Measurements from ENCODE around the gene NR1D2.

Gene NR1D2

DNA sequence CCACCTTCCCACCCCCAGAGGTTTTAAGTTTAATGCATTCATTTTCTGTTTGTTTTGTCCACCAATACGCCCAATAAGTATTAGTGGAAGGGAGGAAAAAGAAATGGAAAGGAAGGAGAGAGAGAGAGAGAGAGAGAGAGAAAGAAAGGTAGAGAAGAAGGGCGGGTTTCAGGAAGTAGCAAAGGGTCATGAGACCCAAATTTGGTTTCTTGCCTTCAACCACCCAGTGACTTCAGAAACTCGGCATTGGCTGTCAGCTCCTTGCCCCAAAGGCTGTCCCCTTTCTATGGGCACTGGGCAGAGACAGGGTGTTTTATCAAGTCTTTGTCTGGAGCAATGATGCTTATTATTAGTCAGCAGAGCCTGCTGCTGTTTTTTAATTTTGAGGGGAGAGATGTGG is 13.5 kb upstream of the NR1D2 start:
- no peak for DNase-seq (ENCODE audit: low spot score)

DNA sequence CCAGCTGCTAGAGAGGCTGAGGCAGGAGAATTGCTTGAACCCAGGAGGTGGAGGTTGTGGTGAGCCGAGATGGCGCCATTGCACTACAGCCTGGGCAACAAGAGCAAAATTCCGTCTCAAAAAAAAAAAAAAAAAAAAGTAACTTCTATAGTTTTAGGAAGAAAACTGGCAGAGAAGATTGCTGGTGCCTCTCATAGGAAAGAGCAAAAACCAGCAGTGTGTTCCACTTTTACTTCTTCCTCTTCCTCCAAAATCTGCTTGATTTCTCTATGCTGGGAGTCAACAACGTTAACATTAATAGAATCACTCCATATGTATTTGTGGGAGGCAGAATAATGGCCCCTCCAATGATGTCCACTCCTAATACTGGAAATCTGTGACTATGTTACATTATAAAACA is 12.5 kb upstream of the NR1D2 start:
- no peak for DNase-seq (ENCODE audit: low spot score)

- no peak for DNase-seq (ENCODE audit: low spot score)
These were observed 10.8 kb upstream of the NR1D2 start for GRCh38 chr3:23934253-23934652.

DNA sequence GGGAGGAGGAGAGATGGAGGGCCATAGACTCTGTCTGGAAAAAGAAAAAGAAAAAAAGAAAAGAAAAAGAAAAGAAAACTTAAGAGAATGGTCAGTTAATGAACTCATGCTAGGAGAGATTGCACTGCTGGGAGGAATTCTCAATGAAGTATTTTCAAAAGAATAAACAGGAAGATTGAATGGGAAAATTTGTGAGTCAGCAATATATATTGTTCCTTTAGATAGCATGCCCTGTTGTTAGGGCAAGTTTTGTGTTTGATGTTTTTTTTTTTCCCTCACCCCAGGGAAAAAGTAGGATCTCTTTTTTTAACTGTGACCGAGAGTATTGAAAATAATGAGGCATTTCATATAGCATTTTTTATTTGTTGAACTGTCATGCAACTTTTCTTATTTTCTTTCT is 7.8 kb upstream of the NR1D2 start:
- no peak for DNase-seq (ENCODE audit: low spot score)

DNA sequence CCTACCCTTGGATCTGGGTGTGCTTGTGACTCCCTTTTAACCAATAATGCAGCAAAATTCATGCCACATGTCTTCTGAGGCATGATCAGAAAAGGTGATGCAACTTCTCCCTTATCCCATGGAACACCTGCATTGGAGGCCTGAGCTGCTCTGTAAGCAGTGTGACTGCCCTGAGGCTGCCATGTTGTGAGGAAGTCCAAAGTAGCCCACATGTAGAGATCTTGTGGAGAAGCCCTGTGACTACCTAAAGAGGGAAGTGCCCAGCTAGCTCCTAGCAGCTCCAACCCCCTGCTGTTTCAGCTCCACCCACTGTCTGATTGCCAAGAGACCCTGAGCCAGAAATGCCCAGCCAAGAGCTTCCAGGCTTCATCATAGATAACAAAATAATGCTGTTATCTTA is 6.4 kb upstream of the NR1D2 start:
- no peak for DNase-seq (ENCODE audit: low spot score)

- no peak for DNase-seq (ENCODE audit: low spot score)
These were observed 4.3 kb upstream of the NR1D2 start for GRCh38 chr3:23940775-23941174.

DNA sequence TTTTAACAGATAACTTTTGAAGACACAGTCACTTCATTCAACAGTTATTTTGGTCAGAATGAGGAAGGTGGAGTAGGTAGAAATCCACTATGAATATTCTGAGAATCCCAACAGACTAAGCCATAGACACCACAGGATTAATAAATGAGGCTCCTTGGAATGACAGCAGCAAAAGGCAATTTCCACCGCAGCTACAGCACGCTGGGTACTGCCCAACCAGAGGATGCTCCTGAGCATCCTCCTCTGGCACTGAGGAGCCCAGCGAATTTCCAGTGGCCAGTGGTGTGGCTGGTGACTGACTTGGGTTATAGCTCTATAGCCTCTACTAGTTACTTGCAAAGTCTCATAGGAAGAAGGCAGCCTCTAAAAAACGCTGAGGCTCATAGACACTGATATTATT is 3.6 kb upstream of the NR1D2 start:
- DNase-seq (ENCODE audit: low spot score): no peak

- no peak for DNase-seq (ENCODE audit: low spot score)
These were observed 2.5 kb upstream of the NR1D2 start for GRCh38 chr3:23942546-23942945.

- no peak for DNase-seq (ENCODE audit: low spot score)
These were observed 891 bp upstream of the NR1D2 start for GRCh38 chr3:23944007-23944783.

DNA sequence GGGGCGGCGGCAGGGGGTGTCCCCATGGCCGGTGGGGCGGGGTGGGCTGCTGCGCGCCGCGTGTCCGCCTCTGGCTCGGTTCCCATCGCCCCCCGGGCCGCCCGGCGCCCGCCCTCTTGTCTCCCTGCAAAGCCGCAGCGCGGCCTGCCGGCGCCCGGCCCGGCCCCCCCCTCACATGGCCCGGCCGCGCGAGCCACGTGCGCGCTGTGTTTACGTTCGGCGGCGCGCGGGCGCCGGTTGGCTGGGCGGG is 502 bp downstream of the NR1D2 start:
- DNase-seq (ENCODE audit: low spot score): no peak

GRCh38 chr3:23945913-23946687 is 1.0 kb downstream of the NR1D2 start:
- peak; percentile 94 for DNase-seq (ENCODE audit: low spot score)

- no peak for DNase-seq (ENCODE audit: low spot score)
These were observed 3.7 kb downstream of the NR1D2 start for GRCh38 chr3:23948761-23949160.

DNA sequence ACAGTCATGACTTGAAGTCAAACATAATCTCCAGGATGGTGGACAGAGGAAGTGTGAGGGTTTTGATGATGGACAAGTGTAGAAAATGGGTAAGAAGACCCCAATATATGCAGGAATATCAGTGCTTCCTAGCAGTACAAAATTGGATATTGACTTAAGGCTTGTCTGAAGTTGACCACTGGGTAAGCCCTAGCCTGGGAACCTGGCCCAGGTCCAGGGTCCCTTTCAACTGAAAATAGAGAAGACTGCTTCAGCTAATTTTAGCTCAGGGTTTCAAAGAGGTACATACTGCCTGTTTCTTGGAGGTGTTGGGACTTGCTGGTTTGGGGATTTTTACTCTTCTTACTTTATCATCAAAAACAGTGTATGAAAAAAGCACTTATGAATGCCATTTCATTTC is 4.7 kb downstream of the NR1D2 start:
- DNase-seq (ENCODE audit: low spot score): no peak

DNA sequence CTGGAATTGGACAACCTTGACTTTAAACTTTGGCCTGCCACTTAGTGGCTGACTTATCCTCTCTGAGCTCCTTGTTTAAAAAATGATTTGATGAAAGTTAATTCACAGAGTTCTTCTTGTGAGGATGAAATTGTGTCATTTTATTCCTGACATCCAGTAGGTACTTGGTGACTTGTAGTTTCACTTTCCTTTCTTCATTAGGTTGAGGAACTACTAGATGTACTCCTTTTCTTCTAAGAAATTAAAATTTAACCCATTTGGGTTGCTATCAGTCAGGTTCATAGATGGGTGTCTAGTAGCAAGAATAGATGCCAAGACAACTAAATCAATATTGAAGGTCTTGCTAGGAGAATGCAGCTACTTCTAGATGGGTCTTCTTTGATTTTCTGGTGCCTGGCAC is 5.2 kb downstream of the NR1D2 start:
- no peak for DNase-seq (ENCODE audit: low spot score)

- DNase-seq (ENCODE audit: low spot score): no peak
These were observed 7.6 kb downstream of the NR1D2 start for GRCh38 chr3:23952646-23953045.

- DNase-seq (ENCODE audit: low spot score): no peak
These were observed 8.4 kb downstream of the NR1D2 start for GRCh38 chr3:23953523-23953922.

- DNase-seq (ENCODE audit: low spot score): no peak
These were observed 9.1 kb downstream of the NR1D2 start for GRCh38 chr3:23954144-23954543.

DNA sequence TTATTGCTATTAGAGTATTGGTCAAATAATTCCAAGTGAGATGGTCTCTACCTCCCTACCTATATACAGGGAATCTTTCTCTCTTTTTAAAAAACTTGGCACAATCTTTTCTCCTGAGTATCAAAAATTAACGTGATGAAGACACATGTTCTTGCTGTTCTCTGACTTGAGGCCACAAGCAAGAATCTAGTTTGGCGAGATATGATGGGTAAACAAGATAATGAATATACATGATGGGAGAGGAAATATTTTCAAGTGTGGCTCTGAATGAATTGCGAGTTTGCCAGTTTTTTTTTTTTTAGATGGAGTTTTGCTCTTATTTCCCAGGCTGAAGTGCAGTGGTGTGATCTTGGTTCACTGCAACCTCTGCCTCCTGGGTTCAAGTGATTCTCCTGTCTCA is 11.6 kb downstream of the NR1D2 start:
- no peak for DNase-seq (ENCODE audit: low spot score)

DNA sequence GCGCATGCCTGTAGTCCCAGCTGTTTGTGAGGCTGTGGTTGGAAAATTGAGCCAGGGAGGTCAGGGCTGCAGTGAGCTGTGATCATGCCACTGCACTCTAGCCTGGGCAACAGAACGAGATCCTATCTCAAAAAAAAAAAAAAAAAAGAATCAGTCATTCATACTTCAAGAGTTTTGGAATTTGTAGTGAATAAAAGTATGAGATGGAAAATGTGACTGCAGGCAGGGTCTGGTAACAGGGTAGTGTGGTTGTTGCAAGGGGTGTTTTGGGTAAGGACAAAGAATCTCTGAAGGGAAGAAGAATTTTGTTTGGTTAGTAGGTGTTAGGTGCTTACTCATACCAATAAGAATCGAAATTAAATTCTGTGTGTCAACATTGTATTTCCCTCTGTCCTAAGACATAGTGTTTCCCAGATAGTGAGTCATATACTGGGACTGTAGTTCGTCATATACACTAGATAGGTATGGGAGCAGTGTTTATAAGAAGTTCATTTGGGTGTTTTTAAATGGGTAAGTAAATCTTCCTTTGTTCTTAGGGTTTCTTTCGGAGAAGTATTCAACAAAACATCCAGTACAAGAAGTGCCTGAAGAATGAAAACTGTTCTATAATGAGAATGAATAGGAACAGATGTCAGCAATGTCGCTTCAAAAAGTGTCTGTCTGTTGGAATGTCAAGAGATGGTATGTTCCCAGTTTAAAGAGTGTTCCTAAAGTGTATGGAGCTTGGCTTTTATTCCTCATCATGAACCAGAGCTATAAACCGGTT is 14.2 kb downstream of the NR1D2 start:
- DNase-seq (ENCODE audit: low spot score): peak; percentile 57

DNA sequence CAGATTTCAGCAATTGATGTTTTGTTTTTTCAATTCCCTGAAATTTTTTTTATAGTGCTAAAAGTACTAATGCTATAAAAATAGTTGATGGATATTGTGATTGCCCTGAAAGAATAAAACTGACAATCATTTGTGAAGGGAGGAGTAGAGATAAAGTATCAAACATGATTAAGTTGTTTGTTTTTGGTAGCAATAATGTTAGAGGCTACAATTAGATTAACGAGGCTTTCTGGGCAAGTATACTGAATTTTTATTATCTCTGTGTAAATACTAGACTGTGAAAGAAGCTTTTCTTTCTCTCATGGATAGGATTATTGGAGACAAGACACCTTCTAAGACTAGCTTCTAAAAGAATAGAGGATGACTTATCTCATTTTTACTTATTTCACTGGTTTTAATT is 15.6 kb downstream of the NR1D2 start:
- no peak for DNase-seq (ENCODE audit: low spot score)

- DNase-seq (ENCODE audit: low spot score): no peak
These were observed 16.0 kb downstream of the NR1D2 start for GRCh38 chr3:23961066-23961465.

DNA sequence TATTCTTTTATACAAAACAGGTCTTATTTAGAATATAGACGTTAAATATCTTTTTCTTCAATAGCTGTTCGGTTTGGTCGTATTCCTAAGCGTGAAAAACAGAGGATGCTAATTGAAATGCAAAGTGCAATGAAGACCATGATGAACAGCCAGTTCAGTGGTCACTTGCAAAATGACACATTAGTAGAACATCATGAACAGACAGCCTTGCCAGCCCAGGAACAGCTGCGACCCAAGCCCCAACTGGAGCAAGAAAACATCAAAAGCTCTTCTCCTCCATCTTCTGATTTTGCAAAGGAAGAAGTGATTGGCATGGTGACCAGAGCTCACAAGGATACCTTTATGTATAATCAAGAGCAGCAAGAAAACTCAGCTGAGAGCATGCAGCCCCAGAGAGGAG is 16.8 kb downstream of the NR1D2 start:
- no peak for DNase-seq (ENCODE audit: low spot score)

GRCh38 chr3:23964537-23965235 is 19.6 kb downstream of the NR1D2 start:
- DNase-seq (ENCODE audit: low spot score): no peak
